GM18499 (cell line): Measurements from ENCODE around the gene AGR3.

ENCODE experiments used
- ATAC-seq: cut with Tn5 transposase; IDR thresholded peaks from one replicate; pipeline ENCODE4 v1.9.1; 2021; ENCODE audit warnings: moderate number of reproducible peaks; ENCODE audit not compliant: insufficient read depth, unreplicated experiment

AGR3 gene

DNA sequence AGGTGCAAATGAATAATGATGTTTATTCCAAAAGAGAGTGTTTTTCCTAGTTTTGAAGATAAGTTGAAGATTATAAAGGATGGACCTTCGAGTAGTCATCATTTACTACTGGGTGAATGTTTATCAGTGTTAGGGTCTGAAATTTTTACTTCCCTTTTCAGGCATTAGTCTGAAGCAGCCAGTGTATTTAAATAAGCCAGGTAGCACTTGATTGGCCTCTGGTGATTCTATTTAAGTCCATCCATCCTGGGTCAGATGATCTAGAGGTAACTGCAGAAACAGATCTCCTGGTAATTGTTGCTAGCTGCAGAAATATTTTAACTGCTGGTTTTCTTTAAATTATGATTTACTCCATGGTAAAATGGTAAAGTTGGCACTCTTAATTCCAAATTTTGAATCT, 42.9 kb downstream of the AGR3 start:
- no peak for ATAC-seq

DNA sequence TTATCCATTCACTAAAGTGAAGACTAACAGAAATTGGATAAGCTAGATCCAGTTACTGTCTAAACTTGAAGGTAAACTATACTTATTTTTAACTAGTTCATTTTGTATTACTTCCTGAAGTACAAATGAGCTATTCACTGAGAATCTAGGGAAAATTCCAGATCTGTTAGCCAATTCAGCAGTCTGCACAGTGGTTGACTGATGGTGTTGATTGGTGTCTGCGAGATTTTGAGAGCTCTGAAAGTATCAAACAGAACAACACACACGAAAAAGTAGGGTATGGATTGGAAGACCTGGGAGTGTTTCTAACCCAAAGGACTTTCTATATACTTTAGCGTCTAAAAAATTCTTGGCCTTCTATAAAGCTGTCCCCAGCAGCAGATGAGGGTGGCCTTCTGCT, 43.4 kb downstream of the AGR3 start:
- ATAC-seq, result no peak

DNA sequence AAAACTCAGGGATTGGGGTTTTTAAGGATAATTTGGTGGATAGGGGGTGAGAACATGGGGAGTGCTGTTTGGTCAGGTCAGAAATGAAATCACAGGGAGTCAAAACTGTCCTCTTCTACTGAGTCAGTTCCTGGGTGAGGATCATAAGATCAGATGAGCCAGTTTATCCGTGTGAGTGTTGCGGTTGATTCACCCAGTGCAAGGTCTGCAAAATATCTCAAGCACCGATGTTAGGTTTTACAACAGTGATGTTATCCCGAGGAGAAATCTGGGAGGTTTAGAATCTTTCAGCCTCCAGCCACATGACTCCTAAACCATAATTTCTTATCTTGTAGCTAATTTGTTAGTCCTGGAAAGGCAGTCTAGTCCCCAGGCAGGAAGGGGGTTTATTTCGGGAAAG, 45.3 kb downstream of the AGR3 start:
- no peak for ATAC-seq

DNA sequence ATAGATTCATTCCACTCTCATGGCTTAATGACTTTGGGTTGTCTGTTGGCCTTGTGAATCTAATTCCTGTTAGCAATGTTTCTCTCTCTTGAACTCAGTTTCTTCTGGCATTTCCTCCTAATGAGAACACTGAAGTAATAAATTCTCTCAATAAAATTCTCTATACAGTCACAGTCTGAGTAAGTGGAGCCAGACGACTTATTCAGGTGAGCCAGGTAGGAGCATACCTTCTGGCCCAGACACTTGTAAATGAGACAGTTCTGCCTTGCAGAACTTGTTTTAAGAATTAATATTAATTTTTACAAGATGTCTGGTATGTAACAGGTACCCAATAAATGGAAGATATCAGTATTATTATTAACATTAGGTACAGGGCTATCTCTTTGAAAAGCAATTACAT, 48.4 kb downstream of the AGR3 start:
- no peak for ATAC-seq

DNA sequence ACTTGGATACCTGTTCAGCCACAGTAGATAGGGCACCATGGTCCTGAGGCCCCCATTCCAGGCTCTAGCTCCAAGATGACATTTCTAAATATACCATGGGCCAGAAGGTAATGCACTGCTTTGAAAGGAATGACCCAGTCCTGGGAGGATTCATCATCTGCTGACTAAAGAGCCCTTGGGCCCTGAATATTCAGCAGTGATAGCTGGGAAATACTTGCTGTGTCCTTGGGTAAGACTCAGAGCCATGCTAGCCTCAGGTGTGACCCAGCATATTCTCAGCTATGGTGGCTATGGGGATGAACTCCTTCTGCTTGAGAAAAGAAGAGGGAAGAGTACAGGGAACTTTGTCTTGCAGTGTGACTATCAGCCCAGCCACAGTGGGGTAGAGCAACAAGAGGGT, 55.7 kb downstream of the AGR3 start:
- ATAC-seq, result no peak

DNA sequence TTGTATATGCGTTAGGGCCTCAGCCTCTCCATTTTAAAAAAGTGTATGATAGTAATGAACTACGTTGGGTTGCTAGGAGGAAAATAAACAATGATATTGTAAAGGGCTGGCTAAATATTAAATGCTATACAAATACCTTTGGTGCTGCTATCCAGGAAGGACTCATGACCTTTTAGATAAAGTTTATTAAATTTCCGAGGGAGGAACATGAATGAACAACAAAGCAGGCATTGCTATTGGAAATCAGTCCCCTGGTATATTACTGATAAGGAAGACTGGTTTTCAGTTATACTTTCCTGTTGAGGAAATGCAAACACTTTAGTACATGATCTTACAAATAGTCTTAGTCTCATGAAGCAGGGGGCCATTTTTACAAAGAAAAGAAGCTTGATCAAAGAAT, 59.8 kb downstream of the AGR3 start:
- no peak for ATAC-seq

DNA sequence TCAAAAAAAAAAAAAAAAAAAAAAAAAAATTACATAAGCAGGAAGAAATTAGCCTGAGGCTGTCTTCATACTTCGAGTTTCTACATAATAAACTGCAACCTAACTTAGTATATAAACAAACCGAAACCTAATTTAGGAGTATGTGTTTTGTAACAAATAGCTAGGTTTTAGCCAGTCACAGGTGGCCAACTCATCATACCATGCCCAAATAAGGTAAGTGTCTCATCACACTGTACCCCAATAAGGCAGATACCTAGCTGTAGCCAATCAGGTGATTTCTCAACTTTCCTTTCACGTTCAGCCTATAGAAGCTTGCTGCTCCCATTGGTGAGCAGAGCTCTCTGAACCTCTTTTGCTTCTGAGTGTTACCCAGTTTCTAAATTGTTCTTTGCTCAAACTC, 63.1 kb downstream of the AGR3 start:
- no peak for ATAC-seq

DNA sequence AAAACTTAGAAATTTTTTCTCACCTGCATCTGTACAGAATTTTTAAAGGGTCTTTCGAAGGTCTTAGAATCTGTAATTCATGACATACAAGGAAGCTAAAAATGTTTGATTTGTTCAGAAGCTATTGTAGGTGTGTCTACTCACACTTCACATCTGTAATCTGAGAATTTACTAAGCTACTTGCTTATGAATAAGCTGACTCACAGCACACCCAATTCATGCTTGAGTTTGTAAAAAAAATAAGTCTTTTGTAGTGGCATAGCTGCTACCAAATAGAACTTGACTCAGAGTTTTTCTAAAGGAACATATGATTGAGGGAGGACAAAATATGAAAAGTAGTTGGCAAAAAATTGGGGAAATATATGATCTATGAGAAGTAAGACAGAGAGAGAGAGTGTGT, 64.2 kb downstream of the AGR3 start:
- ATAC-seq, result no peak

DNA sequence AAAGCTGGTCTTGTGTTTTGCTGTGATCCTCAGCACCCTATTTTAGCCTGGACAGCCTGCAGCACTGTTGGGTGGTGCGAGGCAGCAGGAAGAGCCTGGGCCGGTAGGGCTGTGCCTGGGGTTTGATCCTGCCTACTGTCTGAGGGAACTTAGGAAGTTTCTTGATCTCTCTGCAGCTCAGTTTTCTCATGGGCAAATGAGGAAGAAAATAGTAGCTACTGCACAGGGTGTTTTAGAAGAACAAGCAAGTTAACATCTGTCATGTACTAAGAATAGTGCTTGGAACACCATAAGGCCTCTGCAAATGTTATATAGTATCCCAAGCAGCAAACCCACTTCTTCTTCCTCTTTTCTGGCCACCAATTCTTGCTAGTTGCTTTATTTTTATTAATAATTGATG, 65.0 kb downstream of the AGR3 start:
- no peak for ATAC-seq

DNA sequence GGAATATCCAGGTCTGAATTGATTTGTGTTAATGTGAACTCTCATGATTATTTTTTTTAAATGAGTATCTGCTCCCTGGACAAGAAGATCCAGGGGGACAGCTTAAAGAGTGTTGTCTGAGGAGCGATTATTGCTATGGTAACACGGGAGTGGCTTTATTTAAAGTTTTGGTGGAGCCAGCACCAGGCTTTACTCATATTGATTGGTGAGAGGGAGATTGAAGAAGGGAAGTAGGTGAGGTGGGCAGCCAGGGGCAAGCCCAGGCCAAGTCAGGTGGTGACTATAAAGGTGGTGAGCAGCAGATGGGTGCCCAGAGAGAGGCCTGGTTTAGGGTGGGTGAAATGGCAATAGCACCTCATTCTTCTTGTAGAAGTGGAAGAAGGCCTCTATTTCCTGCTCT, 66.8 kb downstream of the AGR3 start:
- no peak for ATAC-seq

DNA sequence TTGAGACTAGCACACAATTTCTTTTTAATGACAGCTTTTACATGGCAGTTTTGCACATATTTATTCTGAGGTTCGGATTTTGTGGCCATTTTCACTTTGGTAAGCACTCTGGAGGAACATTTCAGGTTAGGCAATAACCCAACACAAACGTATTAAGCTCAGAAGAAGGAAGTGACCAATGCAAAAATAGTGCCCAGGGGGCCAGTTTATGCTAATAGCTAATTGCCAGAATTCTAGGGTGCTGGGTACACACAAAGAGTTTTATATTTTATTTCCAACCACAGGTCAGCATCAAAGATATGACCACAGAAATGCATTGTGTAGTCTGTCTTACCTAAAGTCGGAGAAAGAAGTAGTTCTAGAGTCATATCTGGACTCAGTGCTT, 68.6 kb downstream of the AGR3 start:
- no peak for ATAC-seq

DNA sequence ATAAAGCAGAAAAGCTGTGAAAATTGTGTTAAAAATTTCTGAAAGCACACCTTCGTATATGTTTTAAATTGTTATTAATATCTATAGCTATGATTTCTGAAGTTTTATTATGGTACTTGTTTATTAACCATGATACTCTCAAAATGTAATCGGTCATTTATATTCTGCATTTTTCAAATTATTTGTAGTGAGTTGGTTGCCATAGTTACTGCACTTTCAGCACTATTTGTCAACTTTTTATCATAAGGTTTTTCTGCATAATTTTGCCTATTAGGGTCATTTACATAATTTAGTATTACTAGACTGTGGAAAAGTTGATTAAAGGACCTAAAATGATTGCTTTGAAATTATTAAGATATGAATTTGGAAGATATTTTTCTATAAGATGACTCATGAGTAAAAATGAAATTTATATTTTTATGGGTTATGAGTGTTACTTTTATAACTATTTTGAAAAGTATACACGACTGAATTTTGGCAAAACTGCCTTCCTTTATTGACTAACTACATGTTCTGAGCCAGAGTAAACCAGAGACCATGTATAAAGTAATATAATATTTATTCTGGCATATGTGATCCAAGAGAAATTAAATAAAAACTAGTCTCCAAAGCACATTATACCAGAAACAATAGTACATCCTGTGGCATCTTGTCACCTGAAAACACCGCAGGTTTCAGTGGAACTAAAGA, 69.1 kb downstream of the AGR3 start:
- ATAC-seq, result no peak

DNA sequence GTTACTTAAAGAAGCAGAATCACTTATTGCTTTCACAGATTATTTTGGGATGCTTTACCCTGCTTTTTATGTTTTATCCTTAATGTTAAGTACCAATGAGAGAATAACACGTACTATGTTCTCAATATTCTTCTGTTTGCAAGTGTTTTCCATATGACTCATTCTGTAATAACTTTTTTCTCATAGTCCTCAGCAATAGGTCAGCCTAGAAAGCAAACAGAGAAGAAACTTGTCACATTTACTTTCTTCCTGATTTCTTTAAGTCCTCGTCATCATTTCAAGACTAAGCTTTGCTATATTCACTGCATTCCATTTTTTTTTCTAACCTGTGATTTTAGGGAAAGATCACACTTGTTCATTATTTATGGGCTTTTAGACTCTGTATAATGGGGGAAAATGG, 70.2 kb downstream of the AGR3 start:
- no peak for ATAC-seq

DNA sequence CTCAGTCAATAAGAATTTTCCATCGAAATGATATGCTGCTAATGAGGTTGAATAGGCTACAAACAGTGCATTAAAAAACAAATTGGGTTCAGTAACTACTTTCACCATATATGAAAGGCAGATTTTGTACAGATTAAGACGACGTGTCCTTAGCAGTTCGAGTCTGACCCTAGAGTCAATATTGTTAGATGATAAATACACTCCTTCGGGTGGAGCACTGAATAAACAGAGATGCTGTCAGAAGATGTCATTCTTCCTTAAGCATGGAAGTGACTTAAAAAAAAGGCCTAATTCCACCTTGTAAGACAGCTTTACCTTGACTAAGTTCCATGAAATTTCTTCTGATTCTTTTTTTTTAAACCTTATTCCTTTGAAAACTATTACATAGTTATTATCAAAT, 71.2 kb downstream of the AGR3 start:
- no peak for ATAC-seq

DNA sequence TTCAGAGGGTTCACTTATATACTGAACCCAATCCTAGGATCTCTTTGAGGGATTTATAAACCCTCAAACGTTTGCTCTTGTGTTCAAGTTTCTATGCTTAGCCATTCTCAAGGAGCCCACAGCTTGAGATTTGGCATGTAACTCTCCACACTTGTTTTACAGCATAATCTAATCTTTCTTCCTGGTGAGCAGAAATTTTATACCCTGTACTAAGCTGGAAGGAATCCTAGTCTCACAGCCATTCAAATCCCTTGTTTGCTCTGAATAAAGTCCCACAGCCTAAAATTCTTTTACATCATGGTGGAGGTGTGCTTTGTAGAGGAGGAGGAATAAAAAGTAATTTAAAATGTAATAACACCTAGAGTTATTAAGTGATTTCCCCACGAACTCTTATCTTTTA, 71.7 kb downstream of the AGR3 start:
- ATAC-seq, result no peak
